ENCODE data around the gene MYO18B.

Gene MYO18B

GRCh38 chr22:25844601-25845000, 102.6 kb downstream of the MYO18B start:
- no peaks in the 10 kb centered on the region for H3K9me2 ChIP-seq (replicated peaks; ENCODE audit: insufficient read depth, low read length)
- H3K27me3 ChIP-seq (ENCODE audit: low read length) = no peaks in the 10 kb centered on the region
- TF ChIP-seq, protein P1, sequence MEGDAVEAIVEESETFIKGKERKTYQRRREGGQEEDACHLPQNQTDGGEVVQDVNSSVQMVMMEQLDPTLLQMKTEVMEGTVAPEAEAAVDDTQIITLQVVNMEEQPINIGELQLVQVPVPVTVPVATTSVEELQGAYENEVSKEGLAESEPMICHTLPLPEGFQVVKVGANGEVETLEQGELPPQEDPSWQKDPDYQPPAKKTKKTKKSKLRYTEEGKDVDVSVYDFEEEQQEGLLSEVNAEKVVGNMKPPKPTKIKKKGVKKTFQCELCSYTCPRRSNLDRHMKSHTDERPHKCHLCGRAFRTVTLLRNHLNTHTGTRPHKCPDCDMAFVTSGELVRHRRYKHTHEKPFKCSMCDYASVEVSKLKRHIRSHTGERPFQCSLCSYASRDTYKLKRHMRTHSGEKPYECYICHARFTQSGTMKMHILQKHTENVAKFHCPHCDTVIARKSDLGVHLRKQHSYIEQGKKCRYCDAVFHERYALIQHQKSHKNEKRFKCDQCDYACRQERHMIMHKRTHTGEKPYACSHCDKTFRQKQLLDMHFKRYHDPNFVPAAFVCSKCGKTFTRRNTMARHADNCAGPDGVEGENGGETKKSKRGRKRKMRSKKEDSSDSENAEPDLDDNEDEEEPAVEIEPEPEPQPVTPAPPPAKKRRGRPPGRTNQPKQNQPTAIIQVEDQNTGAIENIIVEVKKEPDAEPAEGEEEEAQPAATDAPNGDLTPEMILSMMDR (IDR thresholded peaks at IDR 0.05; ENCODE audit: insufficient read depth, low read length, poor library complexity, severe bottlenecking) = no peak
- no peak for TF ChIP-seq EZH2phosphoT487 (conservative IDR thresholded peaks at IDR 0.05; ENCODE audit: low read length)
- no peaks in the 10 kb centered on the region for H3K36me3 ChIP-seq (ENCODE audit: low read length)
- H3K4me3 ChIP-seq (ENCODE audit: insufficient read depth, low read length, poor library complexity, severe bottlenecking) = no peak overlapping the region
- H3K9ac ChIP-seq (ENCODE audit: low read length) = no peak overlapping the region
- no peaks in the 10 kb centered on the region for H3K79me2 ChIP-seq (ENCODE audit: insufficient read depth, low read length)
- H3K4me2 ChIP-seq (ENCODE audit: low read depth, low read length, poor library complexity, severe bottlenecking) = no peak overlapping the region
- no peak overlapping the region for H2AFZ ChIP-seq (ENCODE audit: low read depth, low read length, severe bottlenecking)
- no peaks in the 10 kb centered on the region for H3F3A ChIP-seq (ENCODE audit: insufficient read depth)
- H3K27ac ChIP-seq (ENCODE audit: low read depth, low read length) = no peak overlapping the region
- H4K20me1 ChIP-seq (ENCODE audit: low read depth, low read length) = no peaks in the 10 kb centered on the region
- H3K9me3 ChIP-seq (ENCODE audit: insufficient read depth, low read length) = no peaks in the 10 kb centered on the region

- no peak overlapping the region for H3K4me3 ChIP-seq (ENCODE audit: insufficient read depth, low read length, poor library complexity, severe bottlenecking)
- H3K27ac ChIP-seq (ENCODE audit: low read depth, low read length) = no peak overlapping the region
- no peaks in the 10 kb centered on the region for H3K9me3 ChIP-seq (ENCODE audit: insufficient read depth, low read length)
- H4K20me1 ChIP-seq (ENCODE audit: low read depth, low read length) = no peaks in the 10 kb centered on the region
- no peaks in the 10 kb centered on the region for H3K36me3 ChIP-seq (ENCODE audit: low read length)
- no peak overlapping the region for H3K4me2 ChIP-seq (ENCODE audit: low read depth, low read length, poor library complexity, severe bottlenecking)
- H3F3A ChIP-seq (ENCODE audit: insufficient read depth) = no peaks in the 10 kb centered on the region
- H3K9me2 ChIP-seq (replicated peaks; ENCODE audit: insufficient read depth, low read length) = no peaks in the 10 kb centered on the region
- no peak overlapping the region for H2AFZ ChIP-seq (ENCODE audit: low read depth, low read length, severe bottlenecking)
- H3K9ac ChIP-seq (ENCODE audit: low read length) = no peak overlapping the region
- no peak for TF ChIP-seq EZH2phosphoT487 (conservative IDR thresholded peaks at IDR 0.05; ENCODE audit: low read length)
- TF ChIP-seq, protein P1 (IDR thresholded peaks at IDR 0.05; ENCODE audit: insufficient read depth, low read length, poor library complexity, severe bottlenecking) = no peak
- no peaks in the 10 kb centered on the region for H3K79me2 ChIP-seq (ENCODE audit: insufficient read depth, low read length)
- no peaks in the 10 kb centered on the region for H3K27me3 ChIP-seq (ENCODE audit: low read length)
These were observed 104.2 kb downstream of the MYO18B start for GRCh38 chr22:25845985-25846745.

DNA sequence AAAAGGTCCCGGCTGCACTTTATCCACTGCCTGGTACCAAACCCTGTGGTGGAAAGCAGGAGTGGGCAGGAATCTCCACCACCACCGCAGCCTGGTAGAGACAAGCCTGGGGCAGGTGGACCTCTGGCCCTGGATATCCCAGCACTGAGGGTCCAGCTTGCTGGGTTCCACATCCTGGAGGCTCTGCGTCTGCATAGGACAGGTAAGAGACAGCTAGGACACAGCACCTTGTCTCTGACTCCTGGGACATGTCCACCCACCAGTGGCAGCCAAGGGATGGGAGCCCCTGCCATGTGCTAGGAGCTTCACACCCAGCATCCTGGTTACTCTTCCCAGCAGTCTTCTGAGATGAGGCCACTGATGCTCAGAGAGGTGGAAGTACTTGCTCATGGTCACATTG, 105.5 kb downstream of the MYO18B start:
- Histone ChIP-seq H3F3A (ENCODE audit: insufficient read depth) (no peaks in the 10 kb centered on the region), H4K20me1 (ENCODE audit: low read depth, low read length) (no peaks in the 10 kb centered on the region), H3K9me3 (ENCODE audit: insufficient read depth, low read length) (no peaks in the 10 kb centered on the region), H3K27me3 (ENCODE audit: low read length) (no peaks in the 10 kb centered on the region), H3K4me3 (ENCODE audit: insufficient read depth, low read length, poor library complexity, severe bottlenecking) (no peak overlapping the region), H3K4me2 (ENCODE audit: low read depth, low read length, poor library complexity, severe bottlenecking) (no peak overlapping the region), H3K9me2 (replicated peaks; ENCODE audit: insufficient read depth, low read length) (no peaks in the 10 kb centered on the region), H3K79me2 (ENCODE audit: insufficient read depth, low read length) (no peaks in the 10 kb centered on the region), H3K36me3 (ENCODE audit: low read length) (no peaks in the 10 kb centered on the region), H3K9ac (ENCODE audit: low read length) (no peak overlapping the region), H3K27ac (ENCODE audit: low read depth, low read length) (no peak overlapping the region), H2AFZ (ENCODE audit: low read depth, low read length, severe bottlenecking) (no peak overlapping the region)
- no peak for TF ChIP-seq EZH2phosphoT487 (conservative IDR thresholded peaks at IDR 0.05; ENCODE audit: low read length)
- TF ChIP-seq, protein P1 (IDR thresholded peaks at IDR 0.05; ENCODE audit: insufficient read depth, low read length, poor library complexity, severe bottlenecking) = no peak

Measured in SU-DHL-6 (cell line).